ENCODE measurements around the gene TRIML2. TPM values are rescaled to one million over a fixed set of nuclear protein-coding genes. Genes with fewer than 3 reads are reported as not detected.

TRIML2 gene
- total and polyA plus RNA-seq, 10 of the 15 experiments (the other 5 are each of a cell fraction or from before 2014, with no cell fraction given): not detected

DNA sequence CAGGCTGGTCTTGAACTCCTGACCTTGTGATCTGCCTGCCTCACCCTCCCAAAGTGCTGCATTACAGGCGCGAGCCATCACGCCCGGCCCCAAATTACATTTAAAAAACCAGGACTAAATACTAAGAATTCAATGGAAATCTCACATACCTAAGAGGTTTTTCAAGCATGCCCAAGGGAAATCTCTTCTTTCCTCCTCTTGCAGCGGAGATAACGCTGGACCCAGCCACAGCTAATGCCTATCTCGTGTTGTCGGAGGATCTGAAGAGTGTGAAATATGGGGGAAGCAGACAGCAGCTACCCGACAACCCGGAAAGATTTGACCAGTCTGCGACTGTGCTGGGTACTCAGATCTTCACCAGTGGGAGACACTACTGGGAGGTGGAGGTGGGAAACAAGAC lies 37.2 kb upstream of the TRIML2 start (continued):
- TF ChIP-seq, protein P1, sequence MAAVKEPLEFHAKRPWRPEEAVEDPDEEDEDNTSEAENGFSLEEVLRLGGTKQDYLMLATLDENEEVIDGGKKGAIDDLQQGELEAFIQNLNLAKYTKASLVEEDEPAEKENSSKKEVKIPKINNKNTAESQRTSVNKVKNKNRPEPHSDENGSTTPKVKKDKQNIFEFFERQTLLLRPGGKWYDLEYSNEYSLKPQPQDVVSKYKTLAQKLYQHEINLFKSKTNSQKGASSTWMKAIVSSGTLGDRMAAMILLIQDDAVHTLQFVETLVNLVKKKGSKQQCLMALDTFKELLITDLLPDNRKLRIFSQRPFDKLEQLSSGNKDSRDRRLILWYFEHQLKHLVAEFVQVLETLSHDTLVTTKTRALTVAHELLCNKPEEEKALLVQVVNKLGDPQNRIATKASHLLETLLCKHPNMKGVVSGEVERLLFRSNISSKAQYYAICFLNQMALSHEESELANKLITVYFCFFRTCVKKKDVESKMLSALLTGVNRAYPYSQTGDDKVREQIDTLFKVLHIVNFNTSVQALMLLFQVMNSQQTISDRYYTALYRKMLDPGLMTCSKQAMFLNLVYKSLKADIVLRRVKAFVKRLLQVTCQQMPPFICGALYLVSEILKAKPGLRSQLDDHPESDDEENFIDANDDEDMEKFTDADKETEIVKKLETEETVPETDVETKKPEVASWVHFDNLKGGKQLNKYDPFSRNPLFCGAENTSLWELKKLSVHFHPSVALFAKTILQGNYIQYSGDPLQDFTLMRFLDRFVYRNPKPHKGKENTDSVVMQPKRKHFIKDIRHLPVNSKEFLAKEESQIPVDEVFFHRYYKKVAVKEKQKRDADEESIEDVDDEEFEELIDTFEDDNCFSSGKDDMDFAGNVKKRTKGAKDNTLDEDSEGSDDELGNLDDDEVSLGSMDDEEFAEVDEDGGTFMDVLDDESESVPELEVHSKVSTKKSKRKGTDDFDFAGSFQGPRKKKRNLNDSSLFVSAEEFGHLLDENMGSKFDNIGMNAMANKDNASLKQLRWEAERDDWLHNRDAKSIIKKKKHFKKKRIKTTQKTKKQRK (IDR thresholded peaks at IDR 0.05; ENCODE audit: low read depth, low read length): no peak

DNA sequence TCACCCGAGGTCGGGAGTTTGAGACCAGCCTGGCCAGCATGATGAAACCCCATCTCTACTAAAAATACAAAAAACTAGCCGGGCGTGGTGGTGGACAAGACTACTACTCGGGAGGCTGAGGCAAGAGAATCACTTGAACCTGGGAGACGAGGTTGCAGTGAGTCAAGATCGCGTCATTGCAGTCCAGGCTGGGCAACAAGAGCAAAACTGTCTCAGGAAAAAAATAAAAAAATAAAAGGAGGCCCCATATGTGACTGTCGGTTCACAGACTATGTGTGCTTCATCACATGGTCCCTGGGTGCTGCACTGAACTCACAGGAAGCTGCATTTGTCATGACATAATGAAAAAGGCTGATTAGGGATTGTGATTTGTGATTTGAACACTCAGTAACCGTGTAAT lies 36.2 kb upstream of the TRIML2 start:
- Histone ChIP-seq H3K27me3 (replicated peaks in 1 of 2; ENCODE audit: control insufficient read depth in 2 of 2, insufficient read depth in 2 of 2, low read length in 1 of 2) (no peaks in the 10 kb centered on the region), H3K27ac (ENCODE audit: control insufficient read depth, insufficient read depth) (no peak overlapping the region), H2AFZ (ENCODE audit: control insufficient read depth, low read depth, low read length) (no peak overlapping the region), H3K4me1 (ENCODE audit: control insufficient read depth, insufficient read depth, low read length) (no peaks in the 10 kb centered on the region), H3K79me2 (ENCODE audit: control insufficient read depth, insufficient read depth, low read length) (no peaks in the 10 kb centered on the region), H3K9ac (ENCODE audit: control insufficient read depth, insufficient read depth, low read length) (no peak overlapping the region), H3K4me3 (no peak overlapping the region), H3K36me3 (ENCODE audit: control insufficient read depth in 2 of 2, insufficient read depth in 2 of 2, low read length in 1 of 2) (no peaks in the 10 kb centered on the region), H3K9me3 (replicated peaks; ENCODE audit: control insufficient read depth, insufficient read depth, low read length) (no peaks in the 10 kb centered on the region; the same call in 2 of the 3 replicates), H4K20me1 (ENCODE audit: control insufficient read depth, insufficient read depth) (no peaks in the 10 kb centered on the region), H3K4me2 (ENCODE audit: control insufficient read depth, insufficient read depth) (no peak overlapping the region)
- TF ChIP-seq, protein P2, sequence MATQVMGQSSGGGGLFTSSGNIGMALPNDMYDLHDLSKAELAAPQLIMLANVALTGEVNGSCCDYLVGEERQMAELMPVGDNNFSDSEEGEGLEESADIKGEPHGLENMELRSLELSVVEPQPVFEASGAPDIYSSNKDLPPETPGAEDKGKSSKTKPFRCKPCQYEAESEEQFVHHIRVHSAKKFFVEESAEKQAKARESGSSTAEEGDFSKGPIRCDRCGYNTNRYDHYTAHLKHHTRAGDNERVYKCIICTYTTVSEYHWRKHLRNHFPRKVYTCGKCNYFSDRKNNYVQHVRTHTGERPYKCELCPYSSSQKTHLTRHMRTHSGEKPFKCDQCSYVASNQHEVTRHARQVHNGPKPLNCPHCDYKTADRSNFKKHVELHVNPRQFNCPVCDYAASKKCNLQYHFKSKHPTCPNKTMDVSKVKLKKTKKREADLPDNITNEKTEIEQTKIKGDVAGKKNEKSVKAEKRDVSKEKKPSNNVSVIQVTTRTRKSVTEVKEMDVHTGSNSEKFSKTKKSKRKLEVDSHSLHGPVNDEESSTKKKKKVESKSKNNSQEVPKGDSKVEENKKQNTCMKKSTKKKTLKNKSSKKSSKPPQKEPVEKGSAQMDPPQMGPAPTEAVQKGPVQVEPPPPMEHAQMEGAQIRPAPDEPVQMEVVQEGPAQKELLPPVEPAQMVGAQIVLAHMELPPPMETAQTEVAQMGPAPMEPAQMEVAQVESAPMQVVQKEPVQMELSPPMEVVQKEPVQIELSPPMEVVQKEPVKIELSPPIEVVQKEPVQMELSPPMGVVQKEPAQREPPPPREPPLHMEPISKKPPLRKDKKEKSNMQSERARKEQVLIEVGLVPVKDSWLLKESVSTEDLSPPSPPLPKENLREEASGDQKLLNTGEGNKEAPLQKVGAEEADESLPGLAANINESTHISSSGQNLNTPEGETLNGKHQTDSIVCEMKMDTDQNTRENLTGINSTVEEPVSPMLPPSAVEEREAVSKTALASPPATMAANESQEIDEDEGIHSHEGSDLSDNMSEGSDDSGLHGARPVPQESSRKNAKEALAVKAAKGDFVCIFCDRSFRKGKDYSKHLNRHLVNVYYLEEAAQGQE (IDR thresholded peaks at IDR 0.05; ENCODE audit: low read depth, low read length): no peak
- no peak for TF ChIP-seq SIN3A (IDR thresholded peaks at IDR 0.05; ENCODE audit: low read depth, low read length)
- no peak for TF ChIP-seq GATAD2B (conservative IDR thresholded peaks at IDR 0.05; ENCODE audit: low read depth)
- no peak for TF ChIP-seq RELA (IDR thresholded peaks at IDR 0.05; ENCODE audit: borderline replicate concordance, partially characterized antibody)
- no peak for TF ChIP-seq POLR2AphosphoS2 (IDR thresholded peaks at IDR 0.05; ENCODE audit: low read depth, low read length)
- TF ChIP-seq TAF1 (IDR thresholded peaks at IDR 0.05; ENCODE audit: borderline replicate concordance, low read depth, low read length): no peak
- no peak for TF ChIP-seq NFXL1 (IDR thresholded peaks at IDR 0.05; ENCODE audit: borderline replicate concordance)
- no peak for TF ChIP-seq TCF7 (IDR thresholded peaks at IDR 0.05; ENCODE audit: borderline replicate concordance)
- TF ChIP-seq LARP7 (IDR thresholded peaks at IDR 0.05): no peak
- TF ChIP-seq EGR1 (IDR thresholded peaks at IDR 0.05; ENCODE audit: borderline replicate concordance in 1 of 2, low read depth in 2 of 2, low read length in 2 of 2): no peak
- no peak for ATAC-seq
- no peak for DNase-seq (ENCODE audit: low read depth, low spot score)
- WGBS (ENCODE audit: insufficient coverage, insufficient replicate concordance, low lambda C conversion rate, missing lambda C conversion rate): 30% methylated on average over 10 of the region's 10 CpGs
- ChIA-PET CTCF (no interaction called here), POLR2A (no interaction called here), SMC1A (ENCODE audit: uncharacterized antibody, unreplicated experiment) (no interaction called here), RAD21 (ENCODE audit: unreplicated experiment) (no interaction called here)
- intact Hi-C loops (cut with micrococcal nuclease; ENCODE audit: unreplicated experiment): no loop called here
- in situ Hi-C loops (cut with MboI): no loop called here
- FAIRE-seq: no peak
- BruUV-seq (replicated peaks): no TSS peak

Measured in GM12878 (cell line).